Endodermal cell (in vitro differentiated cells): ENCODE results near the gene TXK. TPM values are rescaled to one million over a fixed set of nuclear protein-coding genes. Genes with fewer than 3 reads are reported as not detected.

Source experiments
- DNase-seq: peaks from one replicate; pipeline ENCODE4 v3.0.0-alpha.2; 2017
- H3K27ac ChIP-seq: 2 replicates; pipeline ENCODE4 v1.5.1; 2013; ENCODE audit warnings: mild to moderate bottlenecking, low read depth, low read length, moderate library complexity
- H3K27me3 ChIP-seq: 2 replicates; pipeline ENCODE4 v1.6.1; 2013; ENCODE audit warnings: mild to moderate bottlenecking, low read length, moderate library complexity; ENCODE audit not compliant: insufficient read depth, control insufficient read depth, poor library complexity, severe bottlenecking
- H3K36me3 ChIP-seq: 2 replicates; pipeline ENCODE4 v1.7.0; 2013; ENCODE audit warnings: mild to moderate bottlenecking, low read length, moderate library complexity; ENCODE audit not compliant: control insufficient read depth, insufficient read depth
- H3K4me1 ChIP-seq: one replicate; pipeline ENCODE4 v1.7.0; 2013; ENCODE audit warnings: low read length; ENCODE audit not compliant: control insufficient read depth, insufficient read depth
- H3K4me3 ChIP-seq: 2 replicates; pipeline ENCODE4 v1.5.1; 2013; ENCODE audit warnings: mild to moderate bottlenecking, low read length, moderate library complexity
- H3K9ac ChIP-seq: 2 replicates; pipeline ENCODE4 v1.6.1; 2013; ENCODE audit warnings: mild to moderate bottlenecking, low read length, moderate library complexity; ENCODE audit not compliant: poor library complexity, severe bottlenecking; ENCODE audit errors: extremely low read depth
- H3K9me3 ChIP-seq: 2 replicates; pipeline ENCODE4 v1.6.1; 2013; ENCODE audit warnings: mild to moderate bottlenecking, low read length, moderate library complexity; ENCODE audit not compliant: control insufficient read depth
- H3K27ac Mint-ChIP-seq: 2 replicates; pipeline ENCODE4 v1.8.0; 2020; ENCODE audit warnings: mixed read lengths
- H3K27me3 Mint-ChIP-seq: 2 replicates; pipeline ENCODE4 v1.8.0; 2021; ENCODE audit warnings: mild to moderate bottlenecking, mixed read lengths; ENCODE audit not compliant: insufficient read depth
- H3K36me3 Mint-ChIP-seq: 2 replicates; pipeline ENCODE4 v1.8.0; 2020; ENCODE audit warnings: low read depth, mixed read lengths
- H3K4me1 Mint-ChIP-seq: 2 replicates; pipeline ENCODE4 v1.8.0; 2020; ENCODE audit warnings: mixed read lengths
- H3K4me3 Mint-ChIP-seq: 2 replicates; pipeline ENCODE4 v1.8.0; 2020; ENCODE audit warnings: mild to moderate bottlenecking, moderate library complexity, mixed read lengths
- H3K9me3 Mint-ChIP-seq: 2 replicates; pipeline ENCODE4 v1.8.0; 2020; ENCODE audit warnings: mild to moderate bottlenecking, mixed read lengths
- whole genome bisulfite sequencing, 2 experiments: methylation state at CpG; one replicate each; pipeline versions ENCODE4 v1.1.5 to v1.1.7; 2013; ENCODE audit warnings: missing lambda C conversion rate in 2 of 2, mixed read lengths in 1 of 2; ENCODE audit not compliant: insufficient coverage in 1 of 2, insufficient read length in 1 of 2; 5-methylcytosine and 5-hydroxymethylcytosine counted together
- total RNA-seq, 2 donors: library from RNA; stranded (reverse); fragmentation: NEBNext Ultra II Directional in 1 of 2; extraction: Animal tissue kit (Norgen Biotek cat#: 25700) in 1 of 2; gene quantifications; 2 replicates in 1 of 2; 3 replicates in 1 of 2; pipeline ENCODE4 v1.2.1, GENCODE V29; 2021
- TF ChIP-seq, protein P1 (sequence below): fragments of 200-600 bp; sonication (generic); conservative IDR thresholded peaks from 2 replicates; pipeline ENCODE4 v1.5.0; 2021; ENCODE audit warnings: antibody characterized with exemption, mild to moderate bottlenecking

TXK gene
- total RNA-seq, 2 donors from 2014 or later: 0.66 to 0.68 TPM

DNA sequence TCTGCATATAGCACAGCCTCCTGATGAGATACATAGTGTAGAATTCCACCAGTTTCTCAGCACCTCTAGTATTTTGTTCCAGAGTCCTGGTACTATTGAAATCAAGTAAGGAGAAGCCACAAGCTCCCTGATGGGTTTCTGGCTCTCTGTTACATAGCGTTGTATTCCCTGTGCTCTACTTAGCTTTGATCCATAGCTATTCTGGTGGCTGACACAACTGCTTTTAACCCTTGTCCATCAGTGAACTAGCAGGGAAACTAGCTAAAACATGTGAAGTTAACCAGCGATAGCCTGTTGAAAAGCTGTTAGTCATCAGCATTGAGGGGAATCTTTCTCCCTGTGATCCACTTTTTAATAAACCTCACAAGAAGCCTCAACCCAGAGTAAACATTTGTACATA is 90.5 kb downstream of the TXK start:
- no peak overlapping the region for H3K27ac Mint-ChIP-seq
- Histone ChIP-seq H3K27ac (no peak overlapping the region), H3K4me1 (peaks cover 10% of the 10 kb centered on the region), H3K9me3 (no peaks in the 10 kb centered on the region), H3K36me3 (no peaks in the 10 kb centered on the region), H3K9ac (no peak overlapping the region), H3K27me3 (peaks cover 56% of the 10 kb centered on the region), H3K4me3 (no peak overlapping the region)
- H3K4me3 Mint-ChIP-seq: no peak overlapping the region
- H3K27me3 Mint-ChIP-seq: peaks cover 34% of the 10 kb centered on the region
- DNase-seq: no peak
- no peaks in the 10 kb centered on the region for H3K9me3 Mint-ChIP-seq
- no peaks in the 10 kb centered on the region for H3K36me3 Mint-ChIP-seq
- WGBS, 2 experiments: 89 to 100% methylated on average over 1 to 2 of the region's 2 CpGs
- H3K4me1 Mint-ChIP-seq: peaks cover 18% of the 10 kb centered on the region
- TF ChIP-seq, protein P1, sequence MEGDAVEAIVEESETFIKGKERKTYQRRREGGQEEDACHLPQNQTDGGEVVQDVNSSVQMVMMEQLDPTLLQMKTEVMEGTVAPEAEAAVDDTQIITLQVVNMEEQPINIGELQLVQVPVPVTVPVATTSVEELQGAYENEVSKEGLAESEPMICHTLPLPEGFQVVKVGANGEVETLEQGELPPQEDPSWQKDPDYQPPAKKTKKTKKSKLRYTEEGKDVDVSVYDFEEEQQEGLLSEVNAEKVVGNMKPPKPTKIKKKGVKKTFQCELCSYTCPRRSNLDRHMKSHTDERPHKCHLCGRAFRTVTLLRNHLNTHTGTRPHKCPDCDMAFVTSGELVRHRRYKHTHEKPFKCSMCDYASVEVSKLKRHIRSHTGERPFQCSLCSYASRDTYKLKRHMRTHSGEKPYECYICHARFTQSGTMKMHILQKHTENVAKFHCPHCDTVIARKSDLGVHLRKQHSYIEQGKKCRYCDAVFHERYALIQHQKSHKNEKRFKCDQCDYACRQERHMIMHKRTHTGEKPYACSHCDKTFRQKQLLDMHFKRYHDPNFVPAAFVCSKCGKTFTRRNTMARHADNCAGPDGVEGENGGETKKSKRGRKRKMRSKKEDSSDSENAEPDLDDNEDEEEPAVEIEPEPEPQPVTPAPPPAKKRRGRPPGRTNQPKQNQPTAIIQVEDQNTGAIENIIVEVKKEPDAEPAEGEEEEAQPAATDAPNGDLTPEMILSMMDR: no peak

DNA sequence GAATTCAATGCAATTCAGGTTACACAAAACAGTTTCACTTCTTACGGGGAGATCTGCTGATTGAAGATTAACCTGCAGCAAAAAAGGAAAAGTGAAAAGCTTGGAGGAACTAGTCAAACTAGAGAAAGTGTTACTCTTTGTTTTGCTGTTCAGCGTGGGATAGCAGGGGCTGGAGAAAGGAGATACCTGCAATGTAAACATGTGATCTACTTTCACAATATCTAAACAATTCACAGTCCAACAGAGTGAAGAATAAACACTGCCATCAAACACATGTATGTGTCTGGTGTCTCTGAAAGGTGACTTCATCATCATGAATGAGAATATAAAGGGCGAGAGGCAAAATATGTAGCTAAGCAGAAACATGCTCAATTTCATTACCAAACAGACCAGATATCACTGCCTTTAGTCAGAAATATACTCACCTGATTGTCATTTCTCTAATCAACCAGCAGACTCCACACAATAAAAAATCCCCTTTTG is 91.0 kb downstream of the TXK start:
- H3K27me3 ChIP-seq: peaks cover 56% of the 10 kb centered on the region
- H3K4me1 Mint-ChIP-seq: peaks cover 15% of the 10 kb centered on the region
- H3K27me3 Mint-ChIP-seq: peaks cover 31% of the 10 kb centered on the region
- no peaks in the 10 kb centered on the region for H3K9me3 ChIP-seq
- WGBS, 2 experiments: 80 to 94% methylated on average over 2 to 3 of the region's 3 CpGs
- no peak overlapping the region for H3K4me3 Mint-ChIP-seq
- DNase-seq: no peak
- peaks cover 10% of the 10 kb centered on the region for H3K4me1 ChIP-seq
- H3K36me3 Mint-ChIP-seq: no peaks in the 10 kb centered on the region
- no peak overlapping the region for H3K27ac Mint-ChIP-seq
- no peaks in the 10 kb centered on the region for H3K36me3 ChIP-seq
- H3K9me3 Mint-ChIP-seq: no peaks in the 10 kb centered on the region
- H3K4me3 ChIP-seq: no peak overlapping the region
- TF ChIP-seq, protein P1: no peak
- no peak overlapping the region for H3K27ac ChIP-seq
- no peak overlapping the region for H3K9ac ChIP-seq

DNA sequence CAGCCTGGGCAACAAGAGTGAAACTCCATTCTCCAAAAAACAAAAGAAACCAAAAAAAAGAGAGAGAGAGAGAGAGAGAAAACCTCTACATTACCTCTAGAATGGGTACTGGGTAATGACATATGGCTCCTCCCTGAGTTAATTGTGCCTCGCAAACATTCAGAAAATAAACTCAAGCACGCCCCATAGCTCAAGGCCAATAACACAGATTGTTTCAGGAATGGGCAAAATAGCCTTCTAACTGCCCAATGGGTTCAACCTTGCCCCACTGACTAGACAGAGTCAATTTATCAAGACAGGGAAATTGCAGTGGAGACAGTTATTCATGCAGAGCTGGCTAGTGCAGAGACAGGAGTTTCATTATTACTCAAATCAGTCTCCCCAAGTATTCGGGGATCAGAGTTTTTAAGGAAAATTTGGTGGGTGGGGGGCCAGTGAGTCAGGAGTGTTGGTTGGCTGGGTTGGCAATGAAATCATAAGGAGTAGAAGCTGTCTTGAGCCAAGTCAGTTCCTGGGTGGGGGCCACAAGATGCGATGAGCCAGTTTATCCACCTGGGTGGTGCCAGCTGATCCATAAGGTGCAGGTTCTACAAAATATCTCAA is 92.4 kb downstream of the TXK start:
- no peak overlapping the region for H3K4me3 ChIP-seq
- no peaks in the 10 kb centered on the region for H3K36me3 ChIP-seq
- Mint-ChIP-seq H3K36me3 (no peaks in the 10 kb centered on the region), H3K9me3 (no peaks in the 10 kb centered on the region), H3K4me3 (no peak overlapping the region), H3K4me1 (peaks cover 8% of the 10 kb centered on the region), H3K27me3 (peaks cover 26% of the 10 kb centered on the region), H3K27ac (no peak overlapping the region)
- DNase-seq: no peak
- TF ChIP-seq, protein P1: no peak
- no peak overlapping the region for H3K9ac ChIP-seq
- peaks cover 3% of the 10 kb centered on the region for H3K4me1 ChIP-seq
- H3K27me3 ChIP-seq: peaks cover 45% of the 10 kb centered on the region
- no peaks in the 10 kb centered on the region for H3K9me3 ChIP-seq
- WGBS, 2 experiments: 73 to 75% methylated on average over 4 of the region's 4 CpGs
- no peak overlapping the region for H3K27ac ChIP-seq
